ENCODE data around the gene PDIA3. TPM values are rescaled to one million over a fixed set of nuclear protein-coding genes. Genes with fewer than 3 reads are reported as not detected.
"Not testable (repeated sequence)": the region's sequence is repeated elsewhere in the genome, so short reads cannot be mapped to it uniquely, and the experiment has no call there.

The PDIA3 gene
- total and polyA plus RNA-seq, 12 donors: 100 to 257 (median 144) TPM

DNA sequence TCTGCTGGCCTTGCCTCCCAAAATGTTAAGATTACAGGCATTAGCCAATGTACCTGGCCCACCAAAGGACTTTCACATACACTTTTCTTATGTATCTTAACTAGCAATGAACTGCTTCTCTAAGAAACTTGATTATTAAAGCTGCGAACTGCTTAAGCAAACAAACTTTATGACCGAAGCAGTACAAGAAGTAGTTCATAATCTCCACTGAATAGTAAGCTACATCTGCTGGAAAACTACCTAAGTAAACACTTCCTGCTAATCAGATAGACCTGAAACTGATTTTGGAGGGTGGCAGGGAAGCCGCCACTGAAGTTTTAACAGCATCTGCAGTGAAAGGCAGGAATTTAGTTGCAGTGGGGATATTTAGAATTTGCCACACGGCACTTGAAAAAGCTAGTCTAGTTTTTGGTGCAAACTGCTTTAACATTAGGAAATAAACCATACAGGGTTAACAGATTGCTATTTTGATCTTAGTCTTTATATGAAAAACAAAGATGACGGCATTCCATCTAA is 62.3 kb downstream of the PDIA3 start:
- WGBS, 2 donors: 95% methylated on average over 5 of the region's 5 CpGs
- H3K27me3 ChIP-seq: no peaks in the 10 kb centered on the region
- intact Hi-C loops (cut with DNase I): no loop called here
- no peaks in the 10 kb centered on the region for H3K9me3 ChIP-seq
- H3K27ac ChIP-seq: no peak overlapping the region
- DNase-seq (no peak), ATAC-seq (no peak)
- H3K4me3 ChIP-seq: no peak overlapping the region
- H3K36me3 ChIP-seq: peaks cover 6 to 100% (median 81%) of the 10 kb centered on the region in 9 donors
- peaks cover 0 to 16% (median 0%) of the 10 kb centered on the region in 9 donors for H3K4me1 ChIP-seq
- TF ChIP-seq, protein P1, sequence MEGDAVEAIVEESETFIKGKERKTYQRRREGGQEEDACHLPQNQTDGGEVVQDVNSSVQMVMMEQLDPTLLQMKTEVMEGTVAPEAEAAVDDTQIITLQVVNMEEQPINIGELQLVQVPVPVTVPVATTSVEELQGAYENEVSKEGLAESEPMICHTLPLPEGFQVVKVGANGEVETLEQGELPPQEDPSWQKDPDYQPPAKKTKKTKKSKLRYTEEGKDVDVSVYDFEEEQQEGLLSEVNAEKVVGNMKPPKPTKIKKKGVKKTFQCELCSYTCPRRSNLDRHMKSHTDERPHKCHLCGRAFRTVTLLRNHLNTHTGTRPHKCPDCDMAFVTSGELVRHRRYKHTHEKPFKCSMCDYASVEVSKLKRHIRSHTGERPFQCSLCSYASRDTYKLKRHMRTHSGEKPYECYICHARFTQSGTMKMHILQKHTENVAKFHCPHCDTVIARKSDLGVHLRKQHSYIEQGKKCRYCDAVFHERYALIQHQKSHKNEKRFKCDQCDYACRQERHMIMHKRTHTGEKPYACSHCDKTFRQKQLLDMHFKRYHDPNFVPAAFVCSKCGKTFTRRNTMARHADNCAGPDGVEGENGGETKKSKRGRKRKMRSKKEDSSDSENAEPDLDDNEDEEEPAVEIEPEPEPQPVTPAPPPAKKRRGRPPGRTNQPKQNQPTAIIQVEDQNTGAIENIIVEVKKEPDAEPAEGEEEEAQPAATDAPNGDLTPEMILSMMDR (IDR thresholded peaks at IDR 0.05): no peak

- peaks cover 0 to 16% (median 0%) of the 10 kb centered on the region in 9 donors for H3K4me1 ChIP-seq
- 87 to 88% methylated on average over 6 of the region's 6 CpGs for WGBS, 2 donors
- TF ChIP-seq, protein P1 (IDR thresholded peaks at IDR 0.05): no peak
These were observed 62.9 kb downstream of the PDIA3 start for GRCh38 chr15:43808960-43809678.

GRCh38 chr15:43815064-43815463 is 68.8 kb downstream of the PDIA3 start:
- DNase-seq; ATAC-seq; H3K4me3 ChIP-seq; intact Hi-C loops (cut with DNase I); H3K9me3 ChIP-seq; H3K27ac ChIP-seq; H3K4me1 ChIP-seq; H3K27me3 ChIP-seq: not testable (repeated sequence)
- WGBS, 2 donors: 93 to 96% methylated on average over 5 of the region's 5 CpGs
- H3K36me3 ChIP-seq: peaks cover 10 to 94% (median 64%) of the 10 kb centered on the region in 9 donors

More at GRCh38 chr15:43808960-43809678, 62.9 kb downstream of the PDIA3 start:
- Histone ChIP-seq H3K4me3 (no peak overlapping the region), H3K27me3 (no peaks in the 10 kb centered on the region), H3K27ac (peak overlapping the region in 1 of 10 donors; percentile 34), H3K36me3 (peaks cover 10 to 100% (median 84%) of the 10 kb centered on the region in 9 donors), H3K9me3 (no peaks in the 10 kb centered on the region)
- DNase-seq (no peak), ATAC-seq (peak in 2 of 8 donors; percentile 13 to 26)
- intact Hi-C loops (cut with DNase I): no loop called here

DNA sequence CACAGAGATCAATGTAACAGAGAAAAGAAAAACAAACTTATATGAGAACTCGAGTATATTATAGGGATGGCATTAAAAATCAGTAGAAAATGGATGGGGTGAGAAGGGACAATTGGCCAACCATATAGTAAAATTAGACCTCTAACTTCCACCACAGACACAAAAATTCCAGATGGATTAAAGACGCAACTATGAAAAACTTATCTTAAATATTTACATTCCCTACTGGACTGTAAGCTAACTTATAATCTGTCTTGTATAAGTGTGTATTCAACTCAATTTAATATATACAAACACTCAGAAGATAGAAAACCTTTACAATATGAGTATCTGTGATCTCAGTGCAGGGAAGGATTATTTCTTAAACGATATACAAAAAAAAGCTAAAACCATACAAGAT is 75.3 kb downstream of the PDIA3 start:
- intact Hi-C loops (cut with DNase I): no loop called here
- DNase-seq: no peak
- ATAC-seq: no peak

More for the DNA sequence above, 75.3 kb downstream of the PDIA3 start:
- Histone ChIP-seq H3K9me3 (no peaks in the 10 kb centered on the region), H3K4me3 (no peak overlapping the region), H3K27ac (no peak overlapping the region), H3K36me3 (peaks cover 0 to 43% (median 5%) of the 10 kb centered on the region in 9 donors), H3K4me1 (peaks cover 10 to 45% (median 32%) of the 10 kb centered on the region in 9 donors), H3K27me3 (no peaks in the 10 kb centered on the region)
- TF ChIP-seq, protein P1 (IDR thresholded peaks at IDR 0.05): no peak
- 83 to 84% methylated on average over 3 of the region's 3 CpGs for WGBS, 2 donors

Small RNA genes within 50 kb of the gene (microRNA-seq; reads per million reads assigned to microRNA genes)
- gene MIR1282: 0 reads per million in 2 donors

Other genes starting within 250 kb of the PDIA3 start
- 100 to 1,000 TPM in 2 of 10 donors, 10 to 100 TPM in 8; 21.3 to 139 (median 51.6) TPM for gene MAP1A, start 228.8 kb upstream of the PDIA3 start, total RNA-seq
- 10 to 100 TPM in 1 of 2 donors, 1 to 10 TPM in 1; 3.4 to 17.5 TPM for gene MAP1A, start 228.8 kb upstream of the PDIA3 start, polyA plus RNA-seq
- gene PPIP5K1, start 156.2 kb upstream of the PDIA3 start, total RNA-seq: 10 to 100 TPM; 12.2 to 33.9 (median 18.7) TPM
- 1 to 10 TPM; 3.2 to 6.9 TPM for gene PPIP5K1, start 156.2 kb upstream of the PDIA3 start, polyA plus RNA-seq
- 1 to 10 TPM in 1 of 10 donors, under 1 TPM in 4, not detected in 5; 0.26 to 1.6 (median 0.59) TPM for gene CKMT1B, start 152.4 kb upstream of the PDIA3 start, total RNA-seq
- under 1 TPM; 0.33 to 0.59 TPM for gene CKMT1B, start 152.4 kb upstream of the PDIA3 start, polyA plus RNA-seq
- gene STRC, start 127.6 kb upstream of the PDIA3 start, total RNA-seq: under 1 TPM in 3 of 10 donors, not detected in 7; 0.20 to 0.25 (median 0.21) TPM
- gene STRC, start 127.6 kb upstream of the PDIA3 start, polyA plus RNA-seq: 1 to 10 TPM in 1 of 2 donors, under 1 TPM in 1; 0.06 to 1.2 TPM
- gene CATSPER2, start 97.6 kb upstream of the PDIA3 start, total RNA-seq: 1 to 10 TPM in 6 of 10 donors, under 1 TPM in 4; 0.42 to 1.7 (median 1.3) TPM
- gene CATSPER2, start 97.6 kb upstream of the PDIA3 start, polyA plus RNA-seq: 1 to 10 TPM in 1 of 2 donors, under 1 TPM in 1; 0.28 to 5.9 TPM
- under 1 TPM in 4 of 10 donors, not detected in 6; 0.32 to 0.57 (median 0.39) TPM for gene CKMT1A, start 52.6 kb upstream of the PDIA3 start, total RNA-seq
- gene CKMT1A, start 52.6 kb upstream of the PDIA3 start, polyA plus RNA-seq: under 1 TPM; 0.22 TPM
- gene ELL3, start 30.5 kb downstream of the PDIA3 start, total RNA-seq: 1 to 10 TPM in 3 of 10 donors, under 1 TPM in 7; 0.25 to 1.6 (median 0.84) TPM
- 1 to 10 TPM in 1 of 2 donors, under 1 TPM in 1; 0.84 to 1.2 TPM for gene ELL3, start 30.5 kb downstream of the PDIA3 start, polyA plus RNA-seq
- 1,000 to 10,000 TPM in 3 of 10 donors, 100 to 1,000 TPM in 7; 626 to 1,166 (median 689) TPM for gene SERF2, start 45.9 kb downstream of the PDIA3 start, total RNA-seq
- 1,000 to 10,000 TPM; 2,367 to 4,286 TPM for gene SERF2, start 45.9 kb downstream of the PDIA3 start, polyA plus RNA-seq
- gene SERINC4, start 53.8 kb downstream of the PDIA3 start, total RNA-seq: under 1 TPM in 9 of 10 donors, not detected in 1; 0.09 to 0.72 (median 0.38) TPM
- gene SERINC4, start 53.8 kb downstream of the PDIA3 start, polyA plus RNA-seq: under 1 TPM; 0.29 to 0.59 TPM
- gene HYPK, start 54.2 kb downstream of the PDIA3 start, total RNA-seq: 10 to 100 TPM in 5 of 10 donors, 1 to 10 TPM in 5; 5.5 to 24.3 (median 9.9) TPM
- 10 to 100 TPM; 11.4 to 23.0 TPM for gene HYPK, start 54.2 kb downstream of the PDIA3 start, polyA plus RNA-seq
- 10 to 100 TPM; 16.6 to 23.4 (median 20.7) TPM for gene MFAP1, start 78.3 kb downstream of the PDIA3 start, total RNA-seq
- gene MFAP1, start 78.3 kb downstream of the PDIA3 start, polyA plus RNA-seq: 10 to 100 TPM; 13.0 to 22.5 TPM
- 1 to 10 TPM in 7 of 10 donors, under 1 TPM in 3; 0.68 to 4.1 (median 1.7) TPM for gene WDR76, start 80.6 kb downstream of the PDIA3 start, total RNA-seq
- 1 to 10 TPM in 1 of 2 donors, under 1 TPM in 1; 0.73 to 1.8 TPM for gene WDR76, start 80.6 kb downstream of the PDIA3 start, polyA plus RNA-seq

All from heart right ventricle (tissue), 16 donors.